Gastroesophageal sphincter (tissue), 3 donors: ENCODE results near the gene BRPF3.

Experiments
- EP300 ChIP-seq: sonication (generic); formaldehyde crosslinking; IDR thresholded peaks from one replicate; pipeline ENCODE4 v1.6.1; 2017; ENCODE audit warnings: antibody characterized with exemption, mild to moderate bottlenecking
- TF ChIP-seq, protein P1 (sequence below), 4 experiments: fragments of 200-600 bp in 2 of 4; fragments of 450-650 bp in 2 of 4; sonication (generic) in 1 of 4; IDR thresholded peaks; one replicate each; pipeline ENCODE4 v1.5.1; 2017 to 2019; ENCODE audit warnings: antibody characterized with exemption in 4 of 4, mild to moderate bottlenecking in 2 of 4, moderate library complexity in 2 of 4

DNA sequence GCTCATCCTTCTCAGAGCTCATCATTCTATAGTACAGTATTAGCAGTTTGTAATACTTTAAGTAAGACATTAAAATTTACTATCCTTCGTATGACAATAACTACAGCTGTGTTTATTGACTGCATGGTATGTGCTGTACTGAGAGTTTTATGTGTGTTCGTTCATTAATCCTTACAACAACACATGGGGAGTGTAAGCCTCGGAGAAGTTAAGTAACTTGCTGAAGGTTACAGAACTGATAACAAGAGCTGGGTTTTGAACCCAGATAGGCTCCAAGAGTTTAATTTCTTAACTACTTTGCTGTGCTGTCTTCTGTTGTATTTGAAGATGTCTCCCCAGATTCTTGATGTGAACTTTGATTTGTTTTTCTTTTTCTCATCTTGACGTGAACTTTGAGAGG is 23.7 kb downstream of the BRPF3 start:
- TF ChIP-seq, protein P1, sequence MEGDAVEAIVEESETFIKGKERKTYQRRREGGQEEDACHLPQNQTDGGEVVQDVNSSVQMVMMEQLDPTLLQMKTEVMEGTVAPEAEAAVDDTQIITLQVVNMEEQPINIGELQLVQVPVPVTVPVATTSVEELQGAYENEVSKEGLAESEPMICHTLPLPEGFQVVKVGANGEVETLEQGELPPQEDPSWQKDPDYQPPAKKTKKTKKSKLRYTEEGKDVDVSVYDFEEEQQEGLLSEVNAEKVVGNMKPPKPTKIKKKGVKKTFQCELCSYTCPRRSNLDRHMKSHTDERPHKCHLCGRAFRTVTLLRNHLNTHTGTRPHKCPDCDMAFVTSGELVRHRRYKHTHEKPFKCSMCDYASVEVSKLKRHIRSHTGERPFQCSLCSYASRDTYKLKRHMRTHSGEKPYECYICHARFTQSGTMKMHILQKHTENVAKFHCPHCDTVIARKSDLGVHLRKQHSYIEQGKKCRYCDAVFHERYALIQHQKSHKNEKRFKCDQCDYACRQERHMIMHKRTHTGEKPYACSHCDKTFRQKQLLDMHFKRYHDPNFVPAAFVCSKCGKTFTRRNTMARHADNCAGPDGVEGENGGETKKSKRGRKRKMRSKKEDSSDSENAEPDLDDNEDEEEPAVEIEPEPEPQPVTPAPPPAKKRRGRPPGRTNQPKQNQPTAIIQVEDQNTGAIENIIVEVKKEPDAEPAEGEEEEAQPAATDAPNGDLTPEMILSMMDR (IDR thresholded peaks at IDR 0.05): no peak
- no peak for TF ChIP-seq EP300
